ENCODE results near the gene MTR.

DNA sequence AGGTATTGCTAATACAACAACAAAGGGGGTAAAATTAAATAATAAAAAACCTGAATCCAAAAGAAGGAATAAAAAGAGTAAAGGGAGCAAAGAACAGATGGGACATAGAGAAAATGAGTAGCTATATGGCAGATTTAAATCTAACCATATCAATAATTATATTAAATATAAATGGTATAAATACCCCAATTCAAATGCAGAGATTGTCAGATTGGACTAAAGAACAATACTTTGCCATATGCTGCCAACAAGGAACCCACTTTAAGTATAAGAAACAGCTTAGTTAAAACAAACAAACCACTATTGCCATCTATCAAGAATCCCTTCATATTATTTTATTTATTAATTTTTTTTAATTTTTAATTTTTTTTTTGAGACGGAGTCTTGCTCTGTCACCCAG, 122.4 kb downstream of the MTR start:
- no peak for TF ChIP-seq EZH2 (IDR thresholded peaks at IDR 0.05; ENCODE audit: borderline replicate concordance, low read length)
- TF ChIP-seq, protein P1, sequence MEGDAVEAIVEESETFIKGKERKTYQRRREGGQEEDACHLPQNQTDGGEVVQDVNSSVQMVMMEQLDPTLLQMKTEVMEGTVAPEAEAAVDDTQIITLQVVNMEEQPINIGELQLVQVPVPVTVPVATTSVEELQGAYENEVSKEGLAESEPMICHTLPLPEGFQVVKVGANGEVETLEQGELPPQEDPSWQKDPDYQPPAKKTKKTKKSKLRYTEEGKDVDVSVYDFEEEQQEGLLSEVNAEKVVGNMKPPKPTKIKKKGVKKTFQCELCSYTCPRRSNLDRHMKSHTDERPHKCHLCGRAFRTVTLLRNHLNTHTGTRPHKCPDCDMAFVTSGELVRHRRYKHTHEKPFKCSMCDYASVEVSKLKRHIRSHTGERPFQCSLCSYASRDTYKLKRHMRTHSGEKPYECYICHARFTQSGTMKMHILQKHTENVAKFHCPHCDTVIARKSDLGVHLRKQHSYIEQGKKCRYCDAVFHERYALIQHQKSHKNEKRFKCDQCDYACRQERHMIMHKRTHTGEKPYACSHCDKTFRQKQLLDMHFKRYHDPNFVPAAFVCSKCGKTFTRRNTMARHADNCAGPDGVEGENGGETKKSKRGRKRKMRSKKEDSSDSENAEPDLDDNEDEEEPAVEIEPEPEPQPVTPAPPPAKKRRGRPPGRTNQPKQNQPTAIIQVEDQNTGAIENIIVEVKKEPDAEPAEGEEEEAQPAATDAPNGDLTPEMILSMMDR (IDR thresholded peaks at IDR 0.05; ENCODE audit: low read length), result no peak
